ENCODE data around the gene GPX3. TPM values are rescaled to one million over a fixed set of nuclear protein-coding genes. Genes with fewer than 3 reads are reported as not detected.

The GPX3 gene
- total RNA-seq, 1 donor from 2014 or later = 4,437 TPM

GRCh38 chr5:151056379-151057325, 36.3 kb downstream of the GPX3 start:
- no peak for DNase-seq (ENCODE audit: low spot score)

- no peak for DNase-seq (ENCODE audit: low spot score)
Measured at GRCh38 chr5:151058301-151058700, 37.9 kb downstream of the GPX3 start.

GRCh38 chr5:151058891-151059489, 38.6 kb downstream of the GPX3 start:
- DNase-seq (ENCODE audit: low spot score) = no peak

GRCh38 chr5:151060742-151061141, 40.4 kb downstream of the GPX3 start:
- no peak for DNase-seq (ENCODE audit: low spot score)

- DNase-seq (ENCODE audit: low spot score) = no peak
Measured at GRCh38 chr5:151062405-151063141, 42.2 kb downstream of the GPX3 start.

- no peak for DNase-seq (ENCODE audit: low spot score)
Measured at GRCh38 chr5:151063142-151063989, 43.0 kb downstream of the GPX3 start.

- no peak for DNase-seq (ENCODE audit: low spot score)
Measured at GRCh38 chr5:151064916-151065499, 44.6 kb downstream of the GPX3 start.

- no peak for DNase-seq (ENCODE audit: low spot score)
Measured at GRCh38 chr5:151065609-151066008, 45.2 kb downstream of the GPX3 start.

- DNase-seq (ENCODE audit: low spot score) = no peak
Measured at GRCh38 chr5:151066920-151067319, 46.5 kb downstream of the GPX3 start.

GRCh38 chr5:151067632-151068432, 47.4 kb downstream of the GPX3 start:
- no peak for DNase-seq (ENCODE audit: low spot score)

GRCh38 chr5:151068433-151069197, 48.2 kb downstream of the GPX3 start:
- DNase-seq (ENCODE audit: low spot score) = no peak

- DNase-seq (ENCODE audit: low spot score) = no peak
Measured at GRCh38 chr5:151070449-151070848, 50.1 kb downstream of the GPX3 start.

GRCh38 chr5:151071021-151071420, 50.6 kb downstream of the GPX3 start:
- DNase-seq (ENCODE audit: low spot score) = no peak

- no peak for DNase-seq (ENCODE audit: low spot score)
Measured at GRCh38 chr5:151071848-151072629, 51.6 kb downstream of the GPX3 start.

- no peak for DNase-seq (ENCODE audit: low spot score)
Measured at GRCh38 chr5:151072630-151073025, 52.2 kb downstream of the GPX3 start.

GRCh38 chr5:151073280-151073679, 52.9 kb downstream of the GPX3 start:
- DNase-seq (ENCODE audit: low spot score) = no peak

GRCh38 chr5:151074557-151074956, 54.2 kb downstream of the GPX3 start:
- no peak for DNase-seq (ENCODE audit: low spot score)

- DNase-seq (ENCODE audit: low spot score) = no peak
Measured at GRCh38 chr5:151075698-151076331, 55.4 kb downstream of the GPX3 start.

Data from mesenteric fat pad (tissue), 1 donor.